Cerebellar cortex (tissue), 1 donor: ENCODE data around the gene DHRS13.
"Not testable (repeated sequence)": the region's sequence is repeated elsewhere in the genome, so short reads cannot be mapped to it uniquely, and the experiment has no call there.

ENCODE experiments used
- DNase-seq: peaks from one replicate; pipeline ENCODE4 v3.0.0-alpha.2; 2015; ENCODE audit warnings: low spot score

DHRS13 gene

GRCh38 chr17:28935744-28936460 is 33.0 kb upstream of the DHRS13 start:
- no peak for DNase-seq

- DNase-seq: not testable (repeated sequence)
Measured at GRCh38 chr17:28934508-28934907, 31.6 kb upstream of the DHRS13 start.

- no peak for DNase-seq
Measured at GRCh38 chr17:28929787-28930186, 26.9 kb upstream of the DHRS13 start.

- no peak for DNase-seq
Measured at GRCh38 chr17:28928061-28928460, 25.2 kb upstream of the DHRS13 start.

GRCh38 chr17:28926786-28927185 is 23.9 kb upstream of the DHRS13 start:
- no peak for DNase-seq

- DNase-seq: no peak
Measured at GRCh38 chr17:28926366-28926765, 23.5 kb upstream of the DHRS13 start.

GRCh38 chr17:28925912-28926365 is 23.1 kb upstream of the DHRS13 start:
- DNase-seq: no peak

- no peak for DNase-seq
Measured at GRCh38 chr17:28920201-28920600, 17.3 kb upstream of the DHRS13 start.

- no peak for DNase-seq
Measured at GRCh38 chr17:28918295-28918694, 15.4 kb upstream of the DHRS13 start.

- no peak for DNase-seq
Measured at GRCh38 chr17:28917465-28917864, 14.6 kb upstream of the DHRS13 start.

GRCh38 chr17:28917029-28917428 is 14.2 kb upstream of the DHRS13 start:
- DNase-seq: no peak

- peak; percentile 68 for DNase-seq
Measured at GRCh38 chr17:28916302-28916934, 13.5 kb upstream of the DHRS13 start.

- DNase-seq: no peak
Measured at GRCh38 chr17:28912938-28913333, 10.1 kb upstream of the DHRS13 start.

- no peak for DNase-seq
Measured at GRCh38 chr17:28912281-28912937, 9.5 kb upstream of the DHRS13 start.

GRCh38 chr17:28911411-28912045 is 8.6 kb upstream of the DHRS13 start:
- DNase-seq: no peak

- DNase-seq: no peak
Measured at GRCh38 chr17:28910534-28910933, 7.7 kb upstream of the DHRS13 start.

- no peak for DNase-seq
Measured at GRCh38 chr17:28908640-28909167, 5.8 kb upstream of the DHRS13 start.

GRCh38 chr17:28907709-28908475 is 5.0 kb upstream of the DHRS13 start:
- DNase-seq: no peak

- DNase-seq: no peak
Measured at GRCh38 chr17:28906706-28907438, 4.0 kb upstream of the DHRS13 start.

GRCh38 chr17:28906276-28906675 is 3.4 kb upstream of the DHRS13 start:
- DNase-seq: no peak

- no peak for DNase-seq
Measured at GRCh38 chr17:28904800-28905199, 1.9 kb upstream of the DHRS13 start.
